ENCODE data around the gene ZNF276.
"Not testable (repeated sequence)": the region's sequence is repeated elsewhere in the genome, so short reads cannot be mapped to it uniquely, and the experiment has no call there.

ZNF276 gene, protein sequence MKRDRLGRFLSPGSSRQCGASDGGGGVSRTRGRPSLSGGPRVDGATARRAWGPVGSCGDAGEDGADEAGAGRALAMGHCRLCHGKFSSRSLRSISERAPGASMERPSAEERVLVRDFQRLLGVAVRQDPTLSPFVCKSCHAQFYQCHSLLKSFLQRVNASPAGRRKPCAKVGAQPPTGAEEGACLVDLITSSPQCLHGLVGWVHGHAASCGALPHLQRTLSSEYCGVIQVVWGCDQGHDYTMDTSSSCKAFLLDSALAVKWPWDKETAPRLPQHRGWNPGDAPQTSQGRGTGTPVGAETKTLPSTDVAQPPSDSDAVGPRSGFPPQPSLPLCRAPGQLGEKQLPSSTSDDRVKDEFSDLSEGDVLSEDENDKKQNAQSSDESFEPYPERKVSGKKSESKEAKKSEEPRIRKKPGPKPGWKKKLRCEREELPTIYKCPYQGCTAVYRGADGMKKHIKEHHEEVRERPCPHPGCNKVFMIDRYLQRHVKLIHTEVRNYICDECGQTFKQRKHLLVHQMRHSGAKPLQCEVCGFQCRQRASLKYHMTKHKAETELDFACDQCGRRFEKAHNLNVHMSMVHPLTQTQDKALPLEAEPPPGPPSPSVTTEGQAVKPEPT

DNA sequence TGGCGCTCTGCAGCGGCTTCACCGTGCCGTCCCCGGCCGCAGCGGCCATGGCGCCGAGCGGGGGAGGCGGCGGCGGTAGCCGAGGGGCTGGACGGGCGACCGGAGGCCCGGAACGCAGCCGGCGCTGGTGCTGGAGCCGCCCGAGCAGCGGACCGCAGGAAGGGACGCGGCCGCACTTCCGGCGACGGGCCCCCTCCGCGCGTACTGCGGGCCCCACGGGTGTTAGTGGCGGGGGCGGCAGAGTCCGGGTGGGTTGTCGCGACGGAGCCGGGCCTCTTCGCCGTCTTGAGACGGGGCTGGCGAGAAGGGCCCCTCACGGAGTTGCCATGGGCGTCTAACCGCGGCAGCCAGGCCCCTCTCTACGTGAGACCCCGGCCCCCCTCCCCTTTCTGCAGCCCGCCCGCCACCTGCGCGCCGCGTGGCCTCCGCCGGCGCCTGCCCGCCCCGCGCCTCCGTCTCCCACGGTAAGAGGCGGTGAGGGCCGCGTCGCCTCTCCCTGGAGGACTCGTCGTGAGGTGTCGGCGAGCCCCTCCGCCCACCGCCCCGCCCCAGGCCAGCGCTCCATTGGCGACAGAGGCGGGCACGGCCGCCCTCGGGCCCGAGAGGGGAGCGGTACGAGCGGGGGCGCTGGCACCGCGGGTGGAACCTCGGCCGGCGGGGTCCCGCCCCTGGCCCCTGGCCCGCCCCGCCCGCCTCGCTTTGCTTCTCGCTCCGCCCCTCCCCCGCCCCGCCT is at the start of gene ZNF276, which contains the start of gene VPS9D1:
Gene ZNF276, plus strand, starts transcription at position 725 of the 733 bp plus-strand sequence. CDS start 104 bp downstream, outside the sequence.
Gene VPS9D1, minus strand, starts transcription at position 86 of the 733 bp plus-strand sequence. Its CDS starts 37 bp downstream, at position 49.
- DNase-seq, result peak; percentile 88

DNA sequence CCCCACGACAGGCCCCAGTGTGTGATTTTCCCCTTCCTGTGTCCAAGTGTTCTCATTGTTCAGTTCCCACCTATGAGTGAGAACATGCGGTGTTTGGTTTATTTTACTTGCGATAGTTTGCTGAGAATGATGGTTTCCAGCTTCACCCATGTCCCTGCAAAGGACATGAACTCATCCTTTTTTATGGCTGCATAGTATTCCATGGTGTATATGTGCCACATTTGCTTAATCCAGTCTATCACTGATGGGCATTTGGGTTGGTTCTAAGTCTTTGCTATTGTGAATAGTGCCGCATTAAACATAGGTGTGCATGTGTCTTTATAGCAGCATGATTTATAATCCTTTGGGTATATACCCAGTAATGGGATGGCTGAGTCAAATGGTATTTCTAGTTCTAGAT is 49.8 kb upstream of the ZNF276 start:
- DNase-seq, result not testable (repeated sequence)

DNA sequence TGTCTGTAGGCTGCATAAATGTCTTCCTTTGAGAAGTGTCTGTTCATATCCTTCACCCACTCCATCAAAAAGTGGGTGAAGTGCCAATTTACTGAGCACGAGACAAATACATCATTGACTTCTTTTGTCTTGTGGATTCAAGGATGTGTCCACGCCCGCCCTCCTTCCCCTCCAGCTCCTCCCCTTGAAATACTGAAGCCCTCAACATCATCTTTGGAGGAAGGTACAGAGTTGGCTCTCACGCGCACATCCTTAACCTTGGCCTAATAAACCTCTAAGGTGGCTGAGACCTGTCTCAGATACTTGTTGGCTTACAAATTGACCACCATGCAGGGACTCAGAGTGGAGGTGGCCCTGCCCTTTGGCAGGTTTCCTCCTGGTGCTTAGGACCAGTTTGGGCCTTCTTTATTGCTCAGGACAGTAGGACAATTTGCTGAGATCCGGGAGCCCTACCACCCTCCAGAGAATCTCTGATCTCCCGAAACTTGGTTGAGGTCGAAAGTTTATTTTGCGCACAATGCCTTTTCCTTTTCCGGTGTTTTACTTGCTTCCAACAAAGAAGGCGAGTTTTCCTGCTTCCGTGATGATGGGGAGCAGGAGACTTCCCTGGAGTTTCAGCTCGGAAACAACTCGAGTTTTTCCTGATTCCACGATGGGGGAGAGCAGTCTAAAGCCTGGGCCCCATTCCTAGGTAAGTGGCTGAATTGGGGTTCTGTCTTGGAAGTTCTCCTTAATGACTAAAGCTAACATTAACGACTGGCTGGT is 49.0 kb upstream of the ZNF276 start:
- no peak for DNase-seq

DNA sequence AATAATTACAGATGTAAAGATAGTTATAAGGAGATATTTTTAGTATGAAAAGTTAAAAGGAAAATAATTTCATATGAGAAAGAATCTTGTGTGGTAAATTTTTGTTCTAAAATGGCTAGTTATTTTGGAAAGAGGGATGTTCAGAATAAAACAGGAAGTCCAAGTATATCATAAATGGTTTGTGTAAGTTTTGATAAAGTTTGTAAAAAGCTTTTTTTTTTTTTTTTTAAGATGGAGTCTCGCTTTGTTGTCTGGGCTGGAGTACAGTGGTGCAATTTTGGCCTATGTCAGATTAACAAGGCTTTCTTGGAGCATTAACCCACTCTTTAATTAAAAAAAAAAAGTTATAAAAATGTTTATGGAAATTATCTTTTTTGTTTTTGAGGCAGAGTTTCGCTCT is 43.1 kb upstream of the ZNF276 start:
- no peak for DNase-seq

DNA sequence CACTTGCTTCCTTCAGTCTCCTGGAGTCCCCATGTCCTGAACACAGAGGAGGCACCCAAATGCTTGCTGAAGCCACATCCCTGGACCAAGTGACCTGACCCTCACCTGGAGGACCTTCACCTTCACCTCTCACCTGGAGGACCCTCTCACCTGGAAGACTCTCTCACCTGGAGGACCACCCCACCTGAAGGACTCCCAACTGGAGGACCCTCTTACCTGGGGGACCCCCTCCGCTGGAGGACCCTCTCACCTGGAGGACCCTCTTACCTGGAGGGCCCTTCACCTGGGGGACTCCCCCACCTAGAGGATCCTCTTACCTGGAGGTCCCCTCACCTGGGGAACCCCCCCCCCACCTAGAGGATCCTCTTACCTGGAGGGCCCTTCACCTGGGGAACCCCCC is 35.4 kb upstream of the ZNF276 start:
- DNase-seq, result no peak

DNA sequence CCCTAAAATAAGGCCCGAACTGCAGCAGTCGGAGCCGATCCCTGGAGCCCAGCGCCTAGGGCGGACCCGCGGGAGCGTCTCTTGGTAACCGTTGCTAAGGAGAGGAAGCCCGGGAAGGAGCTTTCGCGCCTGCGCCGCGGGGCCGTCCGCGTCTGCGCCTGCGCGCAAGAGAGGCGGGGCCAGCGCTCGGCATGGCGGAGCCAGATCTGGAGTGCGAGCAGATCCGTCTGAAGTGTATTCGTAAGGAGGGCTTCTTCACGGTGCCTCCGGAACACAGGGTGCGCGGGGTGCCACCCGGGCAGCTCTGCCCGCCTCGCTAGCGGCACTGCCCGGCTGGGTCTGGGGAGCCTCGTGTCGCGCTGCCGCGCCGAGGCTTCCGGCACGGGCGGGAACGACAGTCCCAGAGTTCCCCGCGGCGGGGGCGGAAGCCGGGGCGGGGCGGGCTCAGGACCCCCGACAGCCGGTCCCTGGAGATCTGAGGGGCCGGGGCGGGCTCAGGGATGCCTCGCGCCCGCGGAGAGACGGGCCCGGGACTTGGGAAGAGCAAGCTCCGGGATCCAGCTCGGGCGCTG is 34.7 kb upstream of the ZNF276 start, which contains the start of gene CDK10:
Gene CDK10, plus strand, starts transcription at position 170 of the 572 bp plus-strand sequence. Its CDS starts 22 bp downstream, at position 192.
- DNase-seq, result peak; percentile 81

DNA sequence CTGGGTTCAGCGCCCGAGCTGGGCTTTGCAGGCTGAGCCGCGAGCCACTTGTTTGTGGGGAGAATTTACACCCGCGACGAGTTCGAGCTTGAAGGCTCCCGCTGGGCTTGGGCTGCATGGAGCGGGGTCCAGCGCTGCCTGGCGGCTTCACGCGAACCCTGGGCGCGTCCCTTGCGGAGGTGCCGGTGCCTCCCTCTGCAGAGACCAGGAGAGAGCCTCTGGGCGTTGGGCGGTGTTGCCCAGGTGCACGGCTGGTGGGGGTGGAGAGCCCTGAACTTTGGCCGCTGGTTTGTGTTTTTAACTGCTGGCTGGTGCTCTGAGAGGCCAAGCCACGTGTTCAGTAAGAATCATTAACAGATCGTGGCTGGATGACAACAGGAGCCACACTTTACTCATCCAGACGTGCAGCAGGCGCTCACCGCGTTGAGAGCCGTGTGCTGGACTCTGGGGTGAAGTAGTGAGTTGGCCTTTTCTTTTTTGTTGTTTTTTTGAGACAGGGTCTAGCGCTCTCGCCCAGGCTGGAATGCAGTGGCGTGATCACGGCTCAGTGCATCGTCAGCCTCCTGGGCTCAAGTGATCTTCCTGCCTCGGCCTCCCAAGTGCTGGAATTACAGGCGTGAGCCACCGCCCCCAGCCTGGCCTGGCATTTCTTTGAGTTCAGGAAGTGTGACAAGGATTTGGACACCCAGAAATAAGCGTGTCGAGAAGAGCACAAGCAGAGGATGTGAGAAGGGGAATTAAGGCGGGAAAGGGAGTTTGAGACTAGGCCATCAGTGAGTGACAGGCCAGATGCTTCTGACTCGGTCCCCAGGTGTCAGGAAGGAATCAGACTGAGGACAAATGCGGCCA is 34.0 kb upstream of the ZNF276 start:
- DNase-seq, result no peak

DNA sequence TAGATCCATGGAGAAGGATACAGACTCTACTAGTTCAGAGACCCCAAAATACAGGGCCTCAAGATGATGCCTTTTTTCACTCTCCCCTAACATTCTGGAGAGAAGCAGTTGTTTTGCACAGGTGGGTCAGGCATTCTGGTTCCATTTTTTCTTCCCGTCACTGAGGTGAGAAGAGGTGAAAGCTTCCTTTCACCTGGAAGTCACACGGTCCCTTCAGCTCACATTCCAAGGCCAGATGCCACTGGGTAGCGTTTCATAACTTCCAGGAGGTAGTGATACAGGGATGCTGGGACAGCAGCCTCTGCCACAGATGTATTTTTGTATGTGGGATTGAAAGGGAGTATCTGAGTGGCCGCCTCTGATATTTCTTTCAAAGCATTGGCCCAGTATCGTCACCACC is 32.9 kb upstream of the ZNF276 start:
- DNase-seq, result no peak

DNA sequence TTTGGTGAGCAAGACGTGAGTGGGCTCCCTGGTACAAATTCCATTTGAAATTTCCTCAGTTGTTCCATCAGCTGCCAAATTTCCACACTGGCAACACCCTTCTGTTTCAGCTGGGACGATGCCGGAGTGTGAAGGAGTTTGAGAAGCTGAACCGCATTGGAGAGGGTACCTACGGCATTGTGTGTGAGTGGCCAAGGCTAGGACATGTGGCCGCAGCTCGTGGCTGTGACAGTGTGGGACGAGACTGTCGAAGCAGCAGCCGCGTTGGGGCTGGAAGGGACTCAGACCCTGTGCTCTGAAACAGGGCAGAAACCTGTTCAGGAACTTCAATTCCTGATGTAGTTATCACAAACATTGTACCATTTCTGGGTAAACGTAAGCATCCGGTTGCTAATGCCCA is 32.2 kb upstream of the ZNF276 start:
- DNase-seq, result no peak

DNA sequence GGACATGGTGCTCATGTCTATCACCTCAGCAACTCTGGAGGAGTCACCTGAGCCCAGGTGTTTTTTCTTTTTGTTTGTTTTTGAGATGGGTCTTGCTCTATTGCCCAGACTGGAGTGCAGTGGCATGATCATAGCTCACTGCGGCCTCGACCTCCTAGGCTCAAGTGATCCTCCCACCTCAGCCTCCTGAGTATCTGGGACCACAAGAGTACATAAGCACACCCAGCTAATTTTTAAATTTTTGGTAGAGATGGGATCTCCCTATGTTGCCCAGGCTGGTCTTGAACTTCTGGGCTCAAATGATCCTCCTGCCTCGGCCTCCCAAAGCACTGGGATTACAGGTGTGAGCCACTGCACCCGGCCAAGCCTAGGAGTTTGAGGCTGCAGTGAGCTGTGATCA is 31.7 kb upstream of the ZNF276 start:
- not testable (repeated sequence) for DNase-seq

DNA sequence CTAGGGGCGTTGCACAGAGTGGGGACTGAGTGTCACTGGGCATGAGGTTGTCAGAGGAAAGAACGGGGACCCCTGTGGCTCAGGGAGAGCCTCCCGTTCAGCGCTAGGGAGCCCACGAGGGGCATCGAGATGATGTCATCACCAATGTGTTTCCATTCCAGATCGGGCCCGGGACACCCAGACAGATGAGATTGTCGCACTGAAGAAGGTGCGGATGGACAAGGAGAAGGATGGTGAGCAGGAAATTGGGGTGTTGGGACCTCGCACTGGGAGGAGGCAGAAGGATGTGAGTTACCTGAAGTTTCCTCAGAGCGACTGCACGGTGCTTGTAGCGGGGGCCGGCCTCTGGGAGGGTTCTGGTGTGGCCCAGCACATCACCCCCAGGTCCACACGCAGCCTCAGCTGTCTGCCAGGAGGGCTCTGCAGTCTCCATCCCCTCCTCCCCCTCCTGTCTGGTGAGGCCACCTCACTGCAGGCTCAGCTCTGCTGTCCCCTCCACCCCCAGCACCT is 30.9 kb upstream of the ZNF276 start:
- no peak for DNase-seq

DNA sequence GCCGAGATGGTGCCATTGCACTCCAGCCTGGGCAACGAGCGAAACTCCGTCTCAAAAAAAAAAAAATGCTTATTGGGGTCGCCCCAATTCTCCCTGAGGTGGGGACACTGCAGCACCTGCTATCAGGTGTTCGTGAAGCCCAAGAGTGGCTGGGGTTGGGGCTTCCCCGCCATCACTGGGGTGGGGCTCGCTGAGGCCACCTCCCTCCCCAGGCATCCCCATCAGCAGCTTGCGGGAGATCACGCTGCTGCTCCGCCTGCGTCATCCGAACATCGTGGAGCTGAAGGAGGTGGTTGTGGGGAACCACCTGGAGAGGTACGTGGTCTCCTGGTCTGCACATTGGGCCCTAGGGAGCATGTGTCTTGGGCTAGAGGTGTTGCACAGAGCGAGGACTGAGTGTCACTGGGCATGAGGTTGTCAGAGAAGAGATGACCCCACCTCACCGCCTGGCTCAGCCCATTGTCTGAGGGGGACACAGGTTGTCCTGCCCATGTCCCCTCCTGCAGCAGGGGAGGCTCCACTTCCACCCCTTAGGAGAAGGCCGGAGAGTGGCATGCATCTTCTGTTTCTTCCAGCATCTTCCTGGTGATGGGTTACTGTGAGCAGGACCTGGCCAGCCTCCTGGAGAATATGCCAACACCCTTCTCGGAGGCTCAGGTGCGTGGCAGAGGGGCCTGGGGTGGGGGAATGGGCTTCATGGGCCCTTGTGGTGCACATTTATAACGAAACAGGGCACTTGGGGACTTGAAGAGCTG is 29.9 kb upstream of the ZNF276 start:
- no peak for DNase-seq

DNA sequence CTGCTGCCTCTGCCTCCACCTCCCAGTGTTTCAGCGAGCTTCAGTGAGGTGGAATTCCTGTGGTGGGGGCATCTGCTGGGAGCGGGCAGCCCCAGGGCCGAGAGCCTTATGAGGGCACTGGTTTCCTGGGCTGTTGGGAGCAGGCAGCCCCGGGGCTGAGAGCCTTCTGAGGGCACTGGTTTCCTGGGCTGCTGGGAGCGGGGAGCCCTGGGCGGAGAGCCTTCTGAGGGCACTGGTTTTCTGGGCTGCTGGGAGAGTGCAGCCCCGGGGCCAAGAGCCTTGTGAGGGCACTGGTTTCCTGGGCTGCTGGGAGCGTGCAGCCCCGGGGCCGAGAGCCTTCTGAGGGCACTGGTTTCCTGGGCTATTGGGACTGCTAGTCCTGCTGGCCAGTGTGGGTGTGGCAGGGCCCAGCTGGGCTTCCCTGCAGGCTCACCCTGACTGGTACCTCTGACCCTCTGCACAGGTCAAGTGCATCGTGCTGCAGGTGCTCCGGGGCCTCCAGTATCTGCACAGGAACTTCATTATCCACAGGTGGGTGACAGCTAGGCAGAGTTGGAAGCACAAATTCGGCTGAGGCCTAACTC is 29.3 kb upstream of the ZNF276 start:
- no peak for DNase-seq

DNA sequence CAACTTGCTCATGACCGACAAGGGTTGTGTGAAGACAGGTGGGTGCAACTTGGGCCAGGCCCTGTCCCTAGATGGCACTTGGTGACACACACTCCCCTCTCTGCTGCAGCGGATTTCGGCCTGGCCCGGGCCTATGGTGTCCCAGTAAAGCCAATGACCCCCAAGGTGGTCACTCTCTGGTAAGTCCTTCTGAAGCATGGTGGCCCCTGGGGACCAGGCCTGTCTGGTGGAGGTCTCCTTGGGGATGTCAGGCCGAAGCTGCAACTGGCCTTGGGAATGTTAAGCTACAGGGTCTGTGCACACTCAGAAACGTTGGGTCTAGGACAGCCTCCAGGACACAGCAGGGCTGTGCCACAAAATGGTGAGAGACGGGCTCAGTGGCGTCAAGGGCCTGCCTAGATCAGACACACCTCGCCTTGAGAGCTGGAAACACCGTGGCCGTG is 28.0 kb upstream of the ZNF276 start:
- DNase-seq, result no peak

DNA sequence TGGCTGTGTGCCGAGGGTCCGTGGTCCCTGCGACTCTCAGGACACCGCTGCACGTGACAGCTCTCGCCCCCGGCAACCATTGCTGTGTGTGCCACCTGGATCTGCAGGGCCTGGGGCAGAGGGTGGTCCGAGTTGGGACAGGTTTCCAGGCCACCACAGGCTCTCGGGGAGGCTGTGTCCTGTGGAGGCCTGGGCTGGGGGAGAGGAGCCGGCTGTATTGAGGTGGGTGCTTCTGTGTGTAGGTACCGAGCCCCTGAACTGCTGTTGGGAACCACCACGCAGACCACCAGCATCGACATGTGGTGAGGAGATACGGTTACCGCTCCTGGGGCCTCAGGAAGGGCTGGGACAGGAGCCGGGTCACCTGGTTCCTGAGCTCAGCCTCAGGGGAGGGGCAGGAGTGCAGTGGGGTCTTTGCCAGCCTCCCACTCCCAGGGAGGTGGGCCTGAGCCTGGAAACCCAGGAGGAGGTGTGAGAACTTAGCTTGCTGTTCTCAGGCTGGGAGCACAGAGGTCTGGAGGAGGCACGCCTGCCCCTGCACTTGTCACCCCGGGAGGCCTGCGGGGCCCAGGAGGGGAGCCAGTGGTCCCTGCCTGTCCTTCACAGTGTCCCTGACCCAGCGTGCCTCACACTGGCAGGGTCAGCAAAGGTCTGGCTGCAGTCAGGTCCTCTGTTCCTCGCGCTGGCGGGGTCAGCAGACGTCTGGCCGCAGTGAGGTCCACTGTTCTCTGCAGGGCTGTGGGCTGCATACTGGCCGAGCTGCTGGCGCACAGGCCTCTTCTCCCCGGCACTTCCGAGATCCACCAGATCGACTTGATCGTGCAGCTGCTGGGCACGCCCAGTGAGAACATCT is 27.2 kb upstream of the ZNF276 start:
- no peak for DNase-seq

DNA sequence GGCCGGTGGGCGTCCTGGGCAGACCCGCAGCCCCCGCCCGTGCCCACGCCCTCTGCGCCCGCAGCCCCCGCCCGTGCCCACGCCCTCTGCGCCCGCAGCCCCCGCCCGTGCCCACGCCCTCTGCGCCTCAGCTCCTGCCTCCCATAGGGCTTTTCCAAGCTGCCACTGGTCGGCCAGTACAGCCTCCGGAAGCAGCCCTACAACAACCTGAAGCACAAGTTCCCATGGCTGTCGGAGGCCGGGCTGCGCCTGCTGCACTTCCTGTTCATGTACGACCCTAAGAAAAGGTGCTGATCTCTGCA is 26.6 kb upstream of the ZNF276 start:
- DNase-seq, result not testable (repeated sequence)

DNA sequence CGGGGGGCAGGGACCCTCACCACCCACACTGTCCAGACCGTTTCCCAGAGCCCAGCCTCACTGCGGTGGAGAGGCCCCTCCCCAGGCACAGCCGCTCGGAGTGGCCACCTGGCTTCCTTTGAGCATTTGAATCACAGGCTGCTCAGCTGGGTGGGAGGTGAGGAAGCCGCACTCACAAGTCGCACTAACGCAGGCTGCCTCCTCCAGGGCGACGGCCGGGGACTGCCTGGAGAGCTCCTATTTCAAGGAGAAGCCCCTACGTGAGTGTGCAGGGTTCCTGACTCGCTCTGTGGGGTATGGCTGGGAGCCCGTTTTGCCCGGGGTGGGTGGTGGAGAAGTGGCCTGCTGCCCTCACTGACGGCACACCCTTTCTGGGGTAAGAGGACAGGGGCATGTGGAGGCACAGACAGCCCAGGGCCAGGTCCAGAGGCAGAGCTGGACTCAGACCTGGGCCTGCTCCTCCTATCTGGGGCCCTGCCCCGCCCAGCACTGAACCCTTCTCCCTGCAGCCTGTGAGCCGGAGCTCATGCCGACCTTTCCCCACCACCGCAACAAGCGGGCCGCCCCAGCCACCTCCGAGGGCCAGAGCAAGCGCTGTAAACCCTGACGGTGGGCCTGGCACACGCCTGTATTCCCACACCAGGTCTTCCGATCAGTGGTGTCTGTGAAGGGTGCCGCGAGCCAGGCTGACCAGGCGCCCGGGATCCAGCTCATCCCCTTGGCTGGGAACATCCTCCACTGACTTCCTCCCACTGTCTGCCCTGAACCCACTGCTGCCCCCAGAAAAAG is 26.1 kb upstream of the ZNF276 start:
- DNase-seq, result no peak
